ENCODE measurements around the gene TPCN2. TPM values are rescaled to one million over a fixed set of nuclear protein-coding genes. Genes with fewer than 3 reads are reported as not detected.

TPCN2 gene
- polyA plus RNA-seq, 5 donors, result 9.2 to 15.1 (median 13.8) TPM

Other genes with a start within 250 kb of the TPCN2 start
- 10 to 100 TPM; 24.2 to 32.4 (median 27.1) TPM for gene CPT1A, start 207.0 kb upstream of the TPCN2 start, polyA plus RNA-seq (ENCODE audit: insufficient read depth in 1 of 5, insufficient read length in 5 of 5, low replicate concordance in 1 of 5)
- 10 to 100 TPM; 55.9 to 70.8 (median 62.1) TPM for gene MRPL21, start 145.1 kb upstream of the TPCN2 start, polyA plus RNA-seq (ENCODE audit: insufficient read depth in 1 of 5, insufficient read length in 5 of 5, low replicate concordance in 1 of 5)
- 10 to 100 TPM; 14.3 to 20.7 (median 18.6) TPM for gene IGHMBP2, start 145.0 kb upstream of the TPCN2 start, polyA plus RNA-seq (ENCODE audit: insufficient read depth in 1 of 5, insufficient read length in 5 of 5, low replicate concordance in 1 of 5)
- gene MRGPRD, start 67.9 kb upstream of the TPCN2 start, polyA plus RNA-seq (ENCODE audit: insufficient read depth in 1 of 5, insufficient read length in 5 of 5, low replicate concordance in 1 of 5), result not detected
- 1 to 10 TPM; 3.1 to 8.9 (median 5.4) TPM for gene MRGPRF, start 35.7 kb upstream of the TPCN2 start, polyA plus RNA-seq (ENCODE audit: insufficient read depth in 1 of 5, insufficient read length in 5 of 5, low replicate concordance in 1 of 5)
- gene SMIM38, start 107.0 kb downstream of the TPCN2 start, polyA plus RNA-seq (ENCODE audit: insufficient read depth in 1 of 5, insufficient read length in 5 of 5, low replicate concordance in 1 of 5), result 1 to 10 TPM in 2 of 5 donors, under 1 TPM in 3; 0.21 to 1.1 (median 0.75) TPM
- gene MYEOV, start 245.2 kb downstream of the TPCN2 start, polyA plus RNA-seq (ENCODE audit: insufficient read depth in 1 of 5, insufficient read length in 5 of 5, low replicate concordance in 1 of 5), result under 1 TPM in 4 of 5 donors, not detected in 1; 0.36 to 0.72 (median 0.63) TPM

All from right lung (tissue), 5 donors.